Inferior parietal cortex (tissue), 1 donor: ENCODE measurements around the gene EFNB3.
A peak's percentile ranks its signal among the peaks of the same experiment; 100 is the strongest.

ENCODE experiments used
- DNase-seq: peaks from one replicate; pipeline ENCODE4 v3.0.0-alpha.2; 2016; ENCODE audit errors: extremely low spot score

The EFNB3 gene

DNA sequence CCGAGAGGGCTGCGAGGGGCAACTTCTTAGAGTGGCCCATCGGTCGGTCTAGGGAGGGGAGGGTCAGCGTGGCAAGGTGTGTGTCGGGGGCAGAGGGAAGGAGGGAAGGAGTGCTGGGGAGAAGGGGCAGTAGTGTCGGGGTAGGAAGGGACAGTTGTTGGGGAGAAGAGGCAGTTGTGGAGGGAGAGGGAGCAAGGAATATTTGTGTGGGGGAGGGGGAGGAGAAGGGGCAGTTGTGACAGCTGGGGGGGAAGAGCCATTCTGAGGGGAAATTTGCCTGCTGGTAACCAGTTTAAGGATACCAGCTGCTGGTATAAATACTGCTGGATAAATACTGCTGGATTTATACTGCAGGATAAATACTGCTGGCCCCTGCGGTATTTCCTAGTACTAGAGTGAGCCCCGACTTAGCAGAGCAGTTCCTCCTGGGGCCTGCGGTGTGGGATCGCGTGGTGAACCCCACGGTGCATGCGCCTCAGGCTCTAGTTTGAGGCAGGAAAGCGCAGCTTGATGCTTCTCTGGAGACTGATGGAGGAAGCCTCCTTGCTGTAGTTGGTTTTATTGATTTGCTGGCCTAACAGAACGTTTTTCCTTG is 12.9 kb downstream of the EFNB3 start:
- DNase-seq = peak; percentile 39

- no peak for DNase-seq
Measured at GRCh38 chr17:7719661-7720060, 14.7 kb downstream of the EFNB3 start.

- peak; percentile 17 for DNase-seq
Measured at GRCh38 chr17:7720125-7720524, 15.1 kb downstream of the EFNB3 start.

- DNase-seq = no peak
Measured at GRCh38 chr17:7721612-7722011, 16.6 kb downstream of the EFNB3 start.

DNA sequence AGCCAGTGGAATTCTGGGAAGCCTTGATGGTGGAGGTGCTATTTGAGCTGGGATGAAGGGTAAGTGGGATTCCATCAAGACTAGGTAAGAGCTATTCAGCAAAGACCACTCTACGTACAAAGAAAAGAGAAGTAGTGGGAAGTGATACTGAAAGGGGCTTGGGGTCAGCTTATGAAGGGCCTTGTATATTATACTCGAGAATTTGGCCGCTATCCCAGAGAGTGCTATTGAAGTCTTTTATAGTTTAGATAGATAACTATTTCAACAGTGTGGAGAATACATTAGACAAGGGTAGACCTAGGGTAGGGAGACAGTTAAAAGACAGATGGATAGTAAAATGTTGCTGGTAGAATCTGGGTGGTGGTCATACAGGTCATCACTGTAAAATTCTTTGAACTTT is 22.9 kb downstream of the EFNB3 start:
- no peak for DNase-seq

- no peak for DNase-seq
Measured at GRCh38 chr17:7729816-7730215, 24.8 kb downstream of the EFNB3 start.

GRCh38 chr17:7732981-7733539 is 28.1 kb downstream of the EFNB3 start:
- DNase-seq = no peak

DNA sequence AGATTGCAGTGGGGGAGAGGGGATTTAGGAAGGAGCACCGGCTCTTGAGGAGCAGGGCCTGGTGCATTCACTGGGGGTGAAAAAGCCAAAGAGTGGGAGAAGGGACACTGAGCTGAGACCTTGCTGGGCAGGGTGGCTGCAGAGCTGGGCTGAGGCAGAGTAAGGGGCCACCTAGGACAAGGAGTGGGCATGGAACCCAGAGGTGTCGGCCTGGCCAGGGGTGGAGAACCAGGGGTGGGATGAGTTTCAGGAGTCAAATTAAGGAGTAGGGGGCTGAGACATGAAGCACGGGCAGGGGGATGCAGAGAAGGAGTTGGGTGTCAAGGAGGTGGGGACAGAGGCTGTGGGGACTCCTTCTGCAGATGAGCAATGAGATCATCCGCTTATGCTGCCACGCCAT is 32.6 kb downstream of the EFNB3 start:
- DNase-seq = no peak

DNA sequence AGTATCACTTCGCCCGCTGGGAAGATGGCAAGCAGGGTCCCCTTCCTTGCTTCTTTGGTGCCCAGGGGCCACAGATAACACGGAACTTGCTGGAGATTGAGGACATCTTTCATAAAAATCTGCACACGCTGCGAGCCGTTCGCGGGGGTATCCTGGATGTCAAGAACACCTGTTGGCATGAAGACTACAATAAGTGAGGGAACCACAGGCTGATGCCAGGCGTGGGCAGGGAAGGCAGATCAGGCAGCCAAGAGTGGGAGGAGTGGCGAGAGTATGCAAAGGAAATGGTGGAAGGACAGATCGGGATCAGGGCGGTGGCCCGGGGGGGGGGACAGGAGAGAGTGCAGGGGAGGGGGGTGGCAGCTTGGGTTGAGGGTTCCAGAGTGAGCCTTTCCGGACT is 34.7 kb downstream of the EFNB3 start:
- DNase-seq = no peak

GRCh38 chr17:7740481-7741001 is 35.5 kb downstream of the EFNB3 start:
- DNase-seq = no peak

DNA sequence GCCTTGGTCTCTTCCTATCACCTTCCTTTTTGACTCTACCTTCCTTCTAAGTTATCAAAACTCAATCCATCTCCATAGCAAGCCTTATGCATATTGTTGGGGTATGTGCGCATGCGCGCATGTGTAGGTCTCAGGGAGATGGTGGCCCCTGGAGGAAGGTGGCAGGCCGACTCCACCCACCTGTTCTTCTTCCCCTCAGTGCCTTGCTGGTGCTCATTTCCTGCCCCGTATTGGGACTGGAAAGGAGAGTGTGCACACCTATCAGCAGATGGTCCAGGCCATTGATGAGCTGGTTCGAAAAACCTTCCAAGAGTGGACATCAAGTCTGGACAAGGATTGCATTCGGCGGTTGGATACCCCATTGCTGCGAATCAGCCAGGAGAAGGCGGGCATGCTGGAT is 37.7 kb downstream of the EFNB3 start:
- no peak for DNase-seq

DNA sequence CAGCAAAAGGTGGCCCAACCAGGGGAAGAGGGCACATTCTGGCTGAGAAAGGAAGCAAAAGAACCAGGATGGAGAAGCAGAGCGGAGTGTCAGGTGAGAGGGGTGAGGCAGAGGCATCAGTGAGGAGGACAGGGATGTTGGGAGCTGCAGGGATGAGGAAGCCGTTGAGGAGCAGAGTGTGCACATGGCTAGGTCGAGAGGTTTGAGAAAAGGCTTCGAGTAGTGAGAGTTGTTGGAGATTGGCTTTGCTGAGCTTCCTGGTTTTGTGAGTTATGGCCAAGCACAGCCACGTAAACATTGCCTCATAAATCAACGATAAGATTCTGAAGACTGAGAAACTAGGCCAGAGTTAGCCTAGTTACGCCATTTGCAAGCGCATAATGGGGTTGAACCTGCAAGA is 39.4 kb downstream of the EFNB3 start:
- DNase-seq = no peak

- no peak for DNase-seq
Measured at GRCh38 chr17:7745748-7746470, 40.9 kb downstream of the EFNB3 start.

DNA sequence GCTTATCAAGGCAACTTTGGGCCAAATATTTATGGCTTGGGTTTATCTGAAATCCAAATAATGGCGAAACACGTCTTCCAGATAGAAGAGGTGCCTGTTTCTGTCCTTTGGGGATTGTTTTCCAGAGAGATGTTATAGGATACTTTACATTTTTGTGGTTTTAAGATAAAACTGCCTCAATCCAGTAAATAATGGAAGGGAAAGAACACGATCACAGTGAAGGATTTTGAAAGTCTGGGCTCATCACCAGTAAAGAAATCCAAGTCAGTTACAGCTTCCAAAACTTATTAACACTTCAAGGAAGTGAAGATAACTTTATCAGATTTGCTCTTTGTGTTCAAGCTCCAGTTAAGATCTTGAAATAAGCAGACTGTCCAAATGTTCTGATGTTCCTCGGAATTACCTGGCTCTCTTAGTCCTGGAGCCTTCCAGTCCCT is 42.7 kb downstream of the EFNB3 start:
- no peak for DNase-seq

- no peak for DNase-seq
Measured at GRCh38 chr17:7748076-7748775, 43.2 kb downstream of the EFNB3 start.

- DNase-seq = peak; percentile 34
Measured at GRCh38 chr17:7750321-7750821, 45.4 kb downstream of the EFNB3 start.

- no peak for DNase-seq
Measured at GRCh38 chr17:7754656-7755055, 49.7 kb downstream of the EFNB3 start.

GRCh38 chr17:7755095-7755890 is 50.3 kb downstream of the EFNB3 start:
- DNase-seq = no peak

DNA sequence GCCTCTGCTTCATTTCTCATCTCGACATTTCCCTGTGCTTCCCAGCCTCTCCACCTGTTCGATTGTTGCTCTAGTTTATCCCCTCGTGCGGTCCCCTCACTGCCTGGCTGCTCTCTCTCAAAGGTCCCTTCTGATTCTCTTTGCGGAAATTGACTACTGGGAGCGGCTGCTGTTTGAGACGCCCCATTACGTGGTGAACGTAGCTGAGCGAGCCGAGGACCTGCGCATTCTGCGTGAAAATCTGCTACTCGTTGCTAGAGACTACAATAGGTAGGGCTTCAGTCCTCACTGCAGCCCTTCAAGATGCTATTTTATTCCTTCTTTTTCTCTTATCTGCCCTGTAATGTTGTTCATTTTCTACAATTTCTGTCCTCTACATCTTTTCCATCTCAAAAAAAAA is 52.0 kb downstream of the EFNB3 start:
- DNase-seq = no peak
